Transverse colon (tissue), 4 donors: ENCODE results near the gene FKTN. TPM values are rescaled to one million over a fixed set of nuclear protein-coding genes. Genes with fewer than 3 reads are reported as not detected.

ENCODE experiments used
- DNase-seq: peaks from one replicate; pipeline ENCODE4 v3.0.0-alpha.2; 2019
- H3K27ac ChIP-seq, 4 donors: fragments of 200-600 bp; sonication (generic); 2 replicates each; pipeline ENCODE4 v1.5.1; 2016 to 2018; ENCODE audit warnings: inconsistent platforms in 4 of 4
- H3K27me3 ChIP-seq: fragments of 200-600 bp; sonication (generic); 2 replicates; pipeline ENCODE4 v1.5.1; 2017; ENCODE audit warnings: inconsistent platforms
- H3K36me3 ChIP-seq, 4 donors: fragments of 200-600 bp; sonication (generic); 2 replicates each; pipeline ENCODE4 v1.5.1; 2017 to 2019; ENCODE audit warnings: inconsistent platforms in 4 of 4
- H3K4me1 ChIP-seq, 4 donors: fragments of 200-600 bp; sonication (generic); 2 replicates each; pipeline ENCODE4 v1.5.1; 2017 to 2020; ENCODE audit warnings: inconsistent platforms in 4 of 4
- H3K4me3 ChIP-seq, 4 donors: fragments of 200-600 bp; sonication (generic); 1 replicate in 1 of 4; 2 replicates in 3 of 4; pipeline versions ENCODE4 v1.5.1 to v1.6.1; 2017 to 2019; ENCODE audit warnings: inconsistent platforms in 4 of 4
- H3K9me3 ChIP-seq, 2 donors: fragments of 200-600 bp; sonication (generic); 2 replicates each; pipeline ENCODE4 v1.5.1; 2017 to 2019; ENCODE audit warnings: inconsistent platforms in 2 of 2
- CTCF ChIP-seq, 5 experiments: fragments of 200-600 bp in 3 of 5; fragments of 450-650 bp in 2 of 5; sonication (generic) in 3 of 5; IDR thresholded peaks; 1 replicate in 2 of 5; 2 replicates in 3 of 5; pipeline ENCODE4 v1.5.1; 2016 to 2017; ENCODE audit warnings: antibody characterized with exemption in 5 of 5, inconsistent platforms in 3 of 5, mild to moderate bottlenecking in 2 of 5, moderate library complexity in 1 of 5
- EP300 ChIP-seq: sonication (generic); formaldehyde crosslinking; IDR thresholded peaks from one replicate; pipeline ENCODE4 v1.6.1; 2017; ENCODE audit warnings: antibody characterized with exemption, low read depth
- POLR2A ChIP-seq: fragments of 450-650 bp; IDR thresholded peaks from one replicate; pipeline ENCODE4 v1.6.1; 2016; ENCODE audit warnings: antibody characterized with exemption, mild to moderate bottlenecking, moderate library complexity
- POLR2AphosphoS5 ChIP-seq, 3 donors: sonication (generic); formaldehyde crosslinking; IDR thresholded peaks; one replicate each; pipeline ENCODE4 v1.6.1; 2016; ENCODE audit warnings: antibody characterized with exemption in 3 of 3
- WGBS, 2 donors: methylation state at CpG; one replicate each; pipeline ENCODE4 v1.1.5; 2018; ENCODE audit warnings: low coverage in 1 of 2; 5-methylcytosine and 5-hydroxymethylcytosine counted together
- in situ Hi-C, 4 donors: fragments of 200-750 bp; cut with MboI; loops; one replicate each; pipeline versions ENCODE4 v1.15.0 to v1.15.1; 2017; ENCODE audit warnings: low sequenced_read_pairs in 3 of 4, low pct_ligation_motif_present in 1 of 4, low pct_unique_long_range_greater_than_20kb in 1 of 4
- intact Hi-C: fragments of 100-400 bp; cut with DNase I; formaldehyde crosslinking; loops from one replicate; pipeline ENCODE4 v1.15.1; 2023; ENCODE audit warnings: low total_unique reads
- total RNA-seq, 4 donors: library from RNA; depleted of rRNA; stranded (reverse); fragments of >200 nt; gene quantifications; one replicate each; pipeline ENCODE4 v1.1.0, GENCODE V29; 2016

FKTN gene
- total RNA-seq, 4 donors from 2014 or later, result 6.7 to 15.1 (median 14.5) TPM

GRCh38 chr9:105646879-105647594, 89.1 kb downstream of the FKTN start:
- WGBS, 2 donors, result 89 to 100% methylated on average over 2 to 7 of the region's 7 CpGs

DNA sequence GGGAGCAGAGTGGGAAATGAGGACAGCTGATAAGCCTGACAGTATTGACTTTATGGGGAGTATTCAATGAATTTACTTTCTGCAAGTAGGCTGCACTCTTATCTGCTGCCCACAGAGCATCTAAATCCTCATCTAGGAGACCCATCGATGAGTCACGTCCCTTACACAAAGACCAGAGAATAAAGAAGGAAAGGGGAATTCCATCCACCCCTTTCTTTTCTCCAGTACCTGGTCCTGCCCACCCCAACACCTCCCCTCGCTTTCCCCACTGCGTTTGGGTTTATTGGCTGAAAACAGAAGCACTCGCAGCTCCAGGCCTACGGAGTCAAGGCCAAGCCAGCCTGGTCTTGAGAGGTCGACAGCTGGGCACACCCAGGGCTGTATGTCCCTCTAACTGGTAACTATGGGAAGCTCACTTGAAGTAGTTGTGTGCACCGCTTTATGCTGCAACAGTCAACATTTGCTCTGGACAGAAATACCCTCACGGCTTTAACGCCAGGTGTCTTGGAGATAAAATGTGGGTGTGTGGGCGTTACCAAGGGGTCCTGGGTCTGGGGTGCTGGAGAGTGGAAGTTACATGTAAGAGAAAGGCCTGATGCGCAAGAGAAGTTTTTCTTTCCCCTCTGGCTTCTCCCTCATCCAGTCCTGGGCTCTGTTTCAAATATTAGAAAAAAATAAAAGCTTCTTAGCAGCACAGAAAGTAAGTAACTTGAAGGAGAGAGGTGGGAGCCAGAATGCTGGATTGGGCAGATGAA, 89.8 kb downstream of the FKTN start:
- Histone ChIP-seq H3K4me3 (no peak overlapping the region), H3K27me3 (no peaks in the 10 kb centered on the region), H3K9me3 (no peaks in the 10 kb centered on the region), H3K4me1 (no peaks in the 10 kb centered on the region), H3K27ac (no peak overlapping the region), H3K36me3 (no peaks in the 10 kb centered on the region)
- no peak for DNase-seq
- in situ Hi-C loops (no loop called here), intact Hi-C loops (no loop called here)
- TF ChIP-seq EP300, result no peak
- no peak for TF ChIP-seq POLR2AphosphoS5 (IDR thresholded peaks at IDR 0.05)
- TF ChIP-seq POLR2A, result no peak
- no peak for TF ChIP-seq CTCF (IDR thresholded peaks at IDR 0.05)
- 83 to 90% methylated on average over 5 to 12 of the region's 12 CpGs for WGBS, 2 donors

More at GRCh38 chr9:105646879-105647594, 89.1 kb downstream of the FKTN start:
- TF ChIP-seq EP300, result no peak
- Histone ChIP-seq H3K9me3 (peaks cover 0 to 4% of the 10 kb centered on the region in 2 donors), H3K36me3 (no peaks in the 10 kb centered on the region), H3K27me3 (no peaks in the 10 kb centered on the region), H3K27ac (no peak overlapping the region), H3K4me1 (no peaks in the 10 kb centered on the region), H3K4me3 (no peak overlapping the region)
- in situ Hi-C loops (no loop called here), intact Hi-C loops (no loop called here)
- no peak for DNase-seq

- intact Hi-C loops (no loop called here), in situ Hi-C loops (no loop called here)
- Histone ChIP-seq H3K27me3 (peaks cover 20% of the 10 kb centered on the region), H3K4me3 (no peak overlapping the region), H3K9me3 (no peaks in the 10 kb centered on the region), H3K4me1 (peaks cover 0 to 11% (median 8%) of the 10 kb centered on the region in 4 donors), H3K27ac (no peak overlapping the region), H3K36me3 (no peaks in the 10 kb centered on the region)
- DNase-seq, result no peak
- WGBS, 2 donors, result 71% methylated on average over 4 of the region's 4 CpGs; no CpG with 5 or more reads in 1 of the 2 donors
- TF ChIP-seq CTCF (IDR thresholded peaks at IDR 0.05), result no peak
- no peak for TF ChIP-seq POLR2AphosphoS5 (IDR thresholded peaks at IDR 0.05)
- no peak for TF ChIP-seq POLR2A
- TF ChIP-seq EP300, result no peak
These were observed 93.9 kb downstream of the FKTN start for GRCh38 chr9:105651806-105652205.

DNA sequence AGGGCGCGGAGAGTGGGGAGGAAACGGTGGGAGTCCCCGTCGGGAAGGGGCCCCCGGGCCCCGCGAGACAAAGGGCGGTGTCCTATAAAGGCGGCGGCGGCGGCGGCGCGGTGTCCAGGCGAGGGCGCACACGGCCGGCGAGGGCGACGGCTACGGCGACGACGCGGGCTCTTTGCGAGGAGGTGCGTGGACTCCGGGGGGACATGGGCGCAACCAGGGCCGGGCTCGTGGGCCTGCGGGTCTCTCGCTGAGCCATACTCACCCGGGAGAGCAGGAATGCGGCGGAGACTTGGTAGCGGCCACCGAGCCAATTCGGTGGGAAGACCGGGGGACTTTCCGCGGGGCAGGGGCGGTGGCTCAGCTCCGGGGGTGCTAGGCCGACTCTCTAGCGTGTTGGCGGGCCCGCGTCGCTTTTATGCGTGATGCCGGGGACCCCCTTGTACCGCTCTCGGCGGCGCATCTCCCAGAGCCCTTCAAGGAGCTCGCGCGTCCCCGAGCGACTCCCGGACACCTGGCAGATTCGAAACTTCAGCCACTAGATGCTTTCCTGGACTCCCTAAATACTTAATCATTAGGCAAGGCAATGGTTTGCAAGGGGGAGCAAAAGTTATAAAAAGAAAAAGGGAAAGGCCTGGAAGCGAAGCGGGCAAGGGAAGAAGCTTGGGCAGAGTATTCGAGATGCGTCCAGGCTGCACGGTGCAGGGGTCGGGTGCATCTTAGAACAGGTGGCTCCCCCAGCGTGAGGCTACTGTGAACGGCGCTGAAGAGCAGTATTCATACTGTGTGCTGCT, 98.4 kb downstream of the FKTN start:
- DNase-seq, result peak; percentile 45
- in situ Hi-C loops, result no loop called here
- H3K4me3 ChIP-seq, result peak overlapping the region; percentile 27 to 66 (median 42)
- H3K36me3 ChIP-seq, result no peaks in the 10 kb centered on the region
- WGBS, 2 donors, result 0 to 4% methylated on average over 4 to 50 of the region's 75 CpGs
- peaks cover 45% of the 10 kb centered on the region for H3K27me3 ChIP-seq
- TF ChIP-seq EP300 (no peak), CTCF (IDR thresholded peaks at IDR 0.05) (peak in 3 of 5 experiments; percentile 35 to 43 (median 40)), POLR2A (no peak)
- H3K4me1 ChIP-seq, result peaks cover 0 to 11% (median 9%) of the 10 kb centered on the region in 4 donors
- H3K27ac ChIP-seq, result no peak overlapping the region
- no peaks in the 10 kb centered on the region for H3K9me3 ChIP-seq
- intact Hi-C loops, result no loop called here
